H1 (cell line): ENCODE data around the gene DYRK1A. TPM values are rescaled to one million over a fixed set of nuclear protein-coding genes. Genes with fewer than 3 reads are reported as not detected.

Source experiments
- CEBPB ChIP-seq: IDR thresholded peaks from 2 replicates; pipeline ENCODE4 v1.6.1; 2012; ENCODE audit warnings: low read depth, low read length
- KDM1A ChIP-seq: fragments of 200-600, 300-600 bp; sonication (generic); IDR thresholded peaks from 2 replicates; pipeline ENCODE4 v1.7.1; 2016; ENCODE audit warnings: mild to moderate bottlenecking, low read length, borderline replicate concordance
- polyA plus RNA-seq, 7 experiments: library from polyadenylated mRNA; depleted of rRNA in 3 of 7; stranded (reverse) in 5 of 7; unstranded in 2 of 7; fragments of >200 nt in 5 of 7; fragments of 200-250 nt in 2 of 7; gene quantifications; 1 replicate in 5 of 7; 2 replicates in 1 of 7; 4 replicates in 1 of 7; pipeline versions ENCODE4 v1.2.1 to v1.2.3, GENCODE V29; 2011 to 2013; ENCODE audit warnings: missing spikeins in 2 of 7, mixed read lengths in 2 of 7
- total RNA-seq: library from RNA; stranded (reverse); fragmentation: NEBNext Ultra II Directional; extraction: Animal tissue kit (Norgen Biotek cat#: 25700); gene quantifications from 2 replicates; pipeline ENCODE4 v1.2.1, GENCODE V29; 2021
- TF ChIP-seq, protein P1 (sequence below), 3 experiments: IDR thresholded peaks; 1 replicate in 2 of 3; 2 replicates in 1 of 3; pipeline versions ENCODE4 v1.5.1 to v1.6.1; 2011; ENCODE audit warnings: low read length in 3 of 3, mild to moderate bottlenecking in 3 of 3, inconsistent platforms in 2 of 3, low read depth in 1 of 3, moderate library complexity in 1 of 3; ENCODE audit not compliant: insufficient read depth in 1 of 3; ENCODE audit errors: control extremely low read depth in 1 of 3
- TF ChIP-seq, protein P2 (sequence below): IDR thresholded peaks from 2 replicates; pipeline ENCODE4 v1.6.1; 2012; ENCODE audit warnings: low read length, inconsistent platforms

The DYRK1A gene
- total and polyA plus RNA-seq, 2 of the 8 experiments (the other 6 are each of a cell fraction or from before 2014, with no cell fraction given) = 61.1 to 62.2 TPM

GRCh38 chr21:37460196-37460595 lies 93.6 kb downstream of the DYRK1A start (continued):
- TF ChIP-seq, protein P1, sequence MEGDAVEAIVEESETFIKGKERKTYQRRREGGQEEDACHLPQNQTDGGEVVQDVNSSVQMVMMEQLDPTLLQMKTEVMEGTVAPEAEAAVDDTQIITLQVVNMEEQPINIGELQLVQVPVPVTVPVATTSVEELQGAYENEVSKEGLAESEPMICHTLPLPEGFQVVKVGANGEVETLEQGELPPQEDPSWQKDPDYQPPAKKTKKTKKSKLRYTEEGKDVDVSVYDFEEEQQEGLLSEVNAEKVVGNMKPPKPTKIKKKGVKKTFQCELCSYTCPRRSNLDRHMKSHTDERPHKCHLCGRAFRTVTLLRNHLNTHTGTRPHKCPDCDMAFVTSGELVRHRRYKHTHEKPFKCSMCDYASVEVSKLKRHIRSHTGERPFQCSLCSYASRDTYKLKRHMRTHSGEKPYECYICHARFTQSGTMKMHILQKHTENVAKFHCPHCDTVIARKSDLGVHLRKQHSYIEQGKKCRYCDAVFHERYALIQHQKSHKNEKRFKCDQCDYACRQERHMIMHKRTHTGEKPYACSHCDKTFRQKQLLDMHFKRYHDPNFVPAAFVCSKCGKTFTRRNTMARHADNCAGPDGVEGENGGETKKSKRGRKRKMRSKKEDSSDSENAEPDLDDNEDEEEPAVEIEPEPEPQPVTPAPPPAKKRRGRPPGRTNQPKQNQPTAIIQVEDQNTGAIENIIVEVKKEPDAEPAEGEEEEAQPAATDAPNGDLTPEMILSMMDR (IDR thresholded peaks at IDR 0.05; ENCODE audit: control extremely low read depth in 1 of 3, insufficient read depth in 1 of 3, low read depth in 1 of 3, low read length in 3 of 3) = peak; percentile 40 to 58 (median 50)
- TF ChIP-seq, protein P2, sequence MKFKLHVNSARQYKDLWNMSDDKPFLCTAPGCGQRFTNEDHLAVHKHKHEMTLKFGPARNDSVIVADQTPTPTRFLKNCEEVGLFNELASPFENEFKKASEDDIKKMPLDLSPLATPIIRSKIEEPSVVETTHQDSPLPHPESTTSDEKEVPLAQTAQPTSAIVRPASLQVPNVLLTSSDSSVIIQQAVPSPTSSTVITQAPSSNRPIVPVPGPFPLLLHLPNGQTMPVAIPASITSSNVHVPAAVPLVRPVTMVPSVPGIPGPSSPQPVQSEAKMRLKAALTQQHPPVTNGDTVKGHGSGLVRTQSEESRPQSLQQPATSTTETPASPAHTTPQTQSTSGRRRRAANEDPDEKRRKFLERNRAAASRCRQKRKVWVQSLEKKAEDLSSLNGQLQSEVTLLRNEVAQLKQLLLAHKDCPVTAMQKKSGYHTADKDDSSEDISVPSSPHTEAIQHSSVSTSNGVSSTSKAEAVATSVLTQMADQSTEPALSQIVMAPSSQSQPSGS = no peak
- TF ChIP-seq CEBPB (no peak), KDM1A (no peak)
